Body of pancreas (tissue), 4 donors: ENCODE data around the gene PGA3.

Experiments
- POLR2A ChIP-seq, 3 donors: fragments of 450-650 bp; IDR thresholded peaks; one replicate each; pipeline ENCODE4 v1.6.1; 2016; ENCODE audit warnings: antibody characterized with exemption in 3 of 3, mild to moderate bottlenecking in 2 of 3
- TF ChIP-seq, protein P1 (sequence below), 7 experiments: fragments of 450-650 bp in 4 of 7; fragments of 200-600 bp in 3 of 7; sonication (generic) in 3 of 7; IDR thresholded peaks; one replicate each; pipeline ENCODE4 v1.5.1; 2016 to 2019; ENCODE audit warnings: antibody characterized with exemption in 7 of 7

DNA sequence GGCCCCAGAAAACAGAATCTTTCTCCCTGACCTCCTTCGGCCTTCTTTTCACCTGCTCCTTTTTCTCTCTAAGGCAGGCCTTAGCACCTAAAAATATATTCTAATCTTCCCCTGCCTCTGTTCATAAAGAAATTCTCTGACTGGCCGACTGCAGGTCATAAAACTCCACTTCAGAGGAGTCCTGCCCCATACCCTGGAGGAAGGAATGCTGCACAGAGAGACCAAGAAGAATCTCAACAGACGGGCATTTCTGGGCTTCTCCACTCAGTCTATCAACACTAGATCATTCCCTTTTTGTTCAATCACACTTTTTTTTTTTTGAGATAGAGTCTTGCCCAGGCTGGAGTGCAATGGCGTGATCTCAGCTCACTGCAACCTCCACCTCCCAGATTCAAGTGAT lies 19.7 kb upstream of the PGA3 start:
- no peak for TF ChIP-seq POLR2A (IDR thresholded peaks at IDR 0.05)
- TF ChIP-seq, protein P1, sequence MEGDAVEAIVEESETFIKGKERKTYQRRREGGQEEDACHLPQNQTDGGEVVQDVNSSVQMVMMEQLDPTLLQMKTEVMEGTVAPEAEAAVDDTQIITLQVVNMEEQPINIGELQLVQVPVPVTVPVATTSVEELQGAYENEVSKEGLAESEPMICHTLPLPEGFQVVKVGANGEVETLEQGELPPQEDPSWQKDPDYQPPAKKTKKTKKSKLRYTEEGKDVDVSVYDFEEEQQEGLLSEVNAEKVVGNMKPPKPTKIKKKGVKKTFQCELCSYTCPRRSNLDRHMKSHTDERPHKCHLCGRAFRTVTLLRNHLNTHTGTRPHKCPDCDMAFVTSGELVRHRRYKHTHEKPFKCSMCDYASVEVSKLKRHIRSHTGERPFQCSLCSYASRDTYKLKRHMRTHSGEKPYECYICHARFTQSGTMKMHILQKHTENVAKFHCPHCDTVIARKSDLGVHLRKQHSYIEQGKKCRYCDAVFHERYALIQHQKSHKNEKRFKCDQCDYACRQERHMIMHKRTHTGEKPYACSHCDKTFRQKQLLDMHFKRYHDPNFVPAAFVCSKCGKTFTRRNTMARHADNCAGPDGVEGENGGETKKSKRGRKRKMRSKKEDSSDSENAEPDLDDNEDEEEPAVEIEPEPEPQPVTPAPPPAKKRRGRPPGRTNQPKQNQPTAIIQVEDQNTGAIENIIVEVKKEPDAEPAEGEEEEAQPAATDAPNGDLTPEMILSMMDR (IDR thresholded peaks at IDR 0.05): no peak
